ENCODE results near the gene STARD7. TPM values are rescaled to one million over a fixed set of nuclear protein-coding genes. Genes with fewer than 3 reads are reported as not detected.

Gene STARD7
- total and polyA plus RNA-seq, 2 experiments from 2014 or later = 72.2 to 222 TPM

- no peak for TF ChIP-seq NANOG (IDR thresholded peaks at IDR 0.05; ENCODE audit: borderline replicate concordance)
These were observed 30.5 kb upstream of the STARD7 start (continued) for GRCh38 chr2:96239091-96239490.

DNA sequence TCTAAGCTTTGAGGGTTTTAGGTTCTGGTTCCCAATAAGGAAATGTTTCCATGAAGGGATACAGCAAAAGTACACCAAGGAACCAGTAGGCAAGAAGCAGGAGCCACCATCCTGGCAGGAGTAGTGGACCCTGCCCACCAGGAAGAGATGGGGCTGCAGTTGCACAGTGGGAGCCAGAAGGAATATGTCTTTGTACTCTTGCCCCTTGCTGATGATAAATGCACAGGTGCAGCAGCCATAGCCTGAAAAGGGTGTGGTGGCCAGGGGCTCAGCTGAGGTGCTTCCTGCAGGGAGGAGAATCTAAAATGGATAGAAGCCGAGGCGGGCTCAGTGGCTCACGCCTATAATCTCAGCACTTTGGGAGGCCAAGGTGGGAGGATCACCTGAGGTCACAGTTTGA, 29.6 kb upstream of the STARD7 start:
- Mint-ChIP-seq H3K27ac (no peak overlapping the region), H3K9me3 (no peaks in the 10 kb centered on the region), H3K27me3 (ENCODE audit: insufficient read depth, low read depth, poor library complexity) (peaks cover 4% of the 10 kb centered on the region), H3K36me3 (ENCODE audit: low read depth) (no peaks in the 10 kb centered on the region), H3K4me3 (no peak overlapping the region), H3K4me1 (peaks cover 19% of the 10 kb centered on the region)
- no peak for TF ChIP-seq CREB1 (CRISPR knock-in tag; IDR thresholded peaks at IDR 0.05; ENCODE audit: low read depth)
- no peak for TF ChIP-seq ZNF114 (CRISPR knock-in tag; IDR thresholded peaks at IDR 0.05)
- TF ChIP-seq ZNF462 (CRISPR knock-in tag; IDR thresholded peaks at IDR 0.05) = no peak
- no peak for TF ChIP-seq JUNB (IDR thresholded peaks at IDR 0.05; ENCODE audit: unreplicated experiment)
- TF ChIP-seq NANOG (IDR thresholded peaks at IDR 0.05; ENCODE audit: borderline replicate concordance) = no peak
- TF ChIP-seq POLR2AphosphoS5 (IDR thresholded peaks at IDR 0.05; ENCODE audit: low read depth) = no peak
- no peak for TF ChIP-seq EZH2phosphoT487 (IDR thresholded peaks at IDR 0.05; ENCODE audit: unreplicated experiment)
- TF ChIP-seq EZH2 (IDR thresholded peaks at IDR 0.05; ENCODE audit: low read depth, unreplicated experiment) = no peak
- TF ChIP-seq, protein P1, sequence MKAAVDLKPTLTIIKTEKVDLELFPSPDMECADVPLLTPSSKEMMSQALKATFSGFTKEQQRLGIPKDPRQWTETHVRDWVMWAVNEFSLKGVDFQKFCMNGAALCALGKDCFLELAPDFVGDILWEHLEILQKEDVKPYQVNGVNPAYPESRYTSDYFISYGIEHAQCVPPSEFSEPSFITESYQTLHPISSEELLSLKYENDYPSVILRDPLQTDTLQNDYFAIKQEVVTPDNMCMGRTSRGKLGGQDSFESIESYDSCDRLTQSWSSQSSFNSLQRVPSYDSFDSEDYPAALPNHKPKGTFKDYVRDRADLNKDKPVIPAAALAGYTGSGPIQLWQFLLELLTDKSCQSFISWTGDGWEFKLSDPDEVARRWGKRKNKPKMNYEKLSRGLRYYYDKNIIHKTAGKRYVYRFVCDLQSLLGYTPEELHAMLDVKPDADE (IDR thresholded peaks at IDR 0.05) = no peak
- no peak for TF ChIP-seq REST (IDR thresholded peaks at IDR 0.05; ENCODE audit: unreplicated experiment)
- TF ChIP-seq STAT1 (IDR thresholded peaks at IDR 0.05; ENCODE audit: unreplicated experiment) = no peak
- no peak for TF ChIP-seq ZNF331 (CRISPR knock-in tag; IDR thresholded peaks at IDR 0.05; ENCODE audit: low read depth)
- TF ChIP-seq, protein P2, sequence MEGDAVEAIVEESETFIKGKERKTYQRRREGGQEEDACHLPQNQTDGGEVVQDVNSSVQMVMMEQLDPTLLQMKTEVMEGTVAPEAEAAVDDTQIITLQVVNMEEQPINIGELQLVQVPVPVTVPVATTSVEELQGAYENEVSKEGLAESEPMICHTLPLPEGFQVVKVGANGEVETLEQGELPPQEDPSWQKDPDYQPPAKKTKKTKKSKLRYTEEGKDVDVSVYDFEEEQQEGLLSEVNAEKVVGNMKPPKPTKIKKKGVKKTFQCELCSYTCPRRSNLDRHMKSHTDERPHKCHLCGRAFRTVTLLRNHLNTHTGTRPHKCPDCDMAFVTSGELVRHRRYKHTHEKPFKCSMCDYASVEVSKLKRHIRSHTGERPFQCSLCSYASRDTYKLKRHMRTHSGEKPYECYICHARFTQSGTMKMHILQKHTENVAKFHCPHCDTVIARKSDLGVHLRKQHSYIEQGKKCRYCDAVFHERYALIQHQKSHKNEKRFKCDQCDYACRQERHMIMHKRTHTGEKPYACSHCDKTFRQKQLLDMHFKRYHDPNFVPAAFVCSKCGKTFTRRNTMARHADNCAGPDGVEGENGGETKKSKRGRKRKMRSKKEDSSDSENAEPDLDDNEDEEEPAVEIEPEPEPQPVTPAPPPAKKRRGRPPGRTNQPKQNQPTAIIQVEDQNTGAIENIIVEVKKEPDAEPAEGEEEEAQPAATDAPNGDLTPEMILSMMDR (conservative IDR thresholded peaks at IDR 0.05; ENCODE audit: low read depth in 2 of 2) = no peak
- DNase-seq (ENCODE audit: low spot score) (no peak), ATAC-seq (no peak)
- Histone ChIP-seq H3K36me3 (ENCODE audit: insufficient read depth) (no peaks in the 10 kb centered on the region), H3K4me3 (no peak overlapping the region), H3F3A (replicated peaks; ENCODE audit: low read depth) (no peaks in the 10 kb centered on the region), H4K20me1 (replicated peaks; ENCODE audit: insufficient read depth) (no peaks in the 10 kb centered on the region), H3K27me3 (ENCODE audit: insufficient read depth) (no peaks in the 10 kb centered on the region), H3K9me2 (ENCODE audit: insufficient read depth) (peaks cover 4% of the 10 kb centered on the region; the same call in 1 of the 2 replicates), H3K79me2 (replicated peaks; ENCODE audit: insufficient read depth) (no peaks in the 10 kb centered on the region), H3K27ac (ENCODE audit: low read depth) (no peak overlapping the region), H2AFZ (no peak overlapping the region), H3K4me1 (ENCODE audit: insufficient read depth) (no peaks in the 10 kb centered on the region; the same call in 1 of the 2 replicates), H3K4me2 (no peak overlapping the region)
